LNCAP (cell line): ENCODE measurements around the gene GJE1.

ENCODE experiments used
- CTCF ChIP-seq: fragments of 450-650 bp; IDR thresholded peaks from 2 replicates; pipeline ENCODE4 v1.5.1; 2017; ENCODE audit warnings: mild to moderate bottlenecking

The GJE1 gene

GRCh38 chr6:142172758-142173157 lies 40.0 kb downstream of the GJE1 start:
- no peak for TF ChIP-seq CTCF

GRCh38 chr6:142173980-142174379 lies 41.3 kb downstream of the GJE1 start:
- no peak for TF ChIP-seq CTCF

GRCh38 chr6:142174703-142175102 lies 42.0 kb downstream of the GJE1 start:
- no peak for TF ChIP-seq CTCF

GRCh38 chr6:142178129-142178528 lies 45.4 kb downstream of the GJE1 start:
- TF ChIP-seq CTCF = no peak

- TF ChIP-seq CTCF = no peak
Observed at GRCh38 chr6:142182004-142182403, 49.3 kb downstream of the GJE1 start.

GRCh38 chr6:142183351-142183750 lies 50.6 kb downstream of the GJE1 start:
- TF ChIP-seq CTCF = no peak

- TF ChIP-seq CTCF = no peak
Observed at GRCh38 chr6:142184307-142184706, 51.6 kb downstream of the GJE1 start.
